Measurements from ENCODE around the gene DHX30.
"Not testable (repeated sequence)": the region's sequence is repeated elsewhere in the genome, so short reads cannot be mapped to it uniquely, and the experiment has no call there.

The DHX30 gene

DNA sequence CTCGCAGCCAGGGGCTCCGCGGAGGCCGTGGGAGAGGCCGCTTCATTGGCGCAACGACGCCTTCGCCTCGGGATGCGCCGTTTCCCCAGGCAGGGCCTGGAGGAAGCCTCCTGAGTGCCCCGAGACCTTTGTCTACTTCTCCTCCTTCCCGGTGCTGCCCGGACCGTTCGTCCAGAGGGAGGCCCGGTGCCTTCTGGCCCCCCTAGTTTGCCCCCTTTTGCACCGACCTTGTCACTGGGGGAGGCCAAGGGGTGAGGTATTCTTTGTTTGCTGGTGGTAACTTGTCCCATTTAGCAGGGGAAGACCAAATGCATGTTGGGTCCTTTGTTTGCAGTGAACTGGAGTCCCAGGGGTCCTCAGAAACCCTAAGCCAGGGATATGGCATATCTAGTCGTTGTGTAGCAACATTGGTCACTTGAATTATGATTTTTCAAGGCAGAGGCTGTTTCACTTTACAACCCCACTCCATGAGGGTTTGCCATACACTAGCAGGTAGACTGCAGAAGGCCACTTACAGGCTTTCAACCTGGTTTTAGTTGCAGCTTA is 615 bp downstream of the DHX30 start:
- no peak for DNase-seq (ENCODE audit: low spot score)

DNA sequence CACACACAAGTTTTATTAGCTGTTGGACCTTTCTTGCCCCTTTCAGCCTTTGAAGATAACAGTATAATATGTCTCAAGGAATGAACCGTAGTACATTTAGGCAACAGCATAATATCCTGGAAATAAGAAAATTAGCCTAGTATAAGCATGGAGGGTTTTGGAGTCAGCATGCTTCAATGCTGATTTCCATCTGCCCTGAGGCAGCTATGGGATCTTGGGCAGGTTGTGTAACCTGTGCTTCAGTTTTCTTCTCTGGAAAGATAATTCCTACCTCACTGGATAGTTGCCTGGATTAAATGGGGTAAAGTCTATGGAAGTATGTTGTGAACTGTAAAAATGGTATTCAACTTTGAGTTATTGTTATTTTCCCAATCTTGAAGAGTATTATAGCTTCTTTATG is 1.6 kb downstream of the DHX30 start:
- no peak for DNase-seq (ENCODE audit: low spot score)

DNA sequence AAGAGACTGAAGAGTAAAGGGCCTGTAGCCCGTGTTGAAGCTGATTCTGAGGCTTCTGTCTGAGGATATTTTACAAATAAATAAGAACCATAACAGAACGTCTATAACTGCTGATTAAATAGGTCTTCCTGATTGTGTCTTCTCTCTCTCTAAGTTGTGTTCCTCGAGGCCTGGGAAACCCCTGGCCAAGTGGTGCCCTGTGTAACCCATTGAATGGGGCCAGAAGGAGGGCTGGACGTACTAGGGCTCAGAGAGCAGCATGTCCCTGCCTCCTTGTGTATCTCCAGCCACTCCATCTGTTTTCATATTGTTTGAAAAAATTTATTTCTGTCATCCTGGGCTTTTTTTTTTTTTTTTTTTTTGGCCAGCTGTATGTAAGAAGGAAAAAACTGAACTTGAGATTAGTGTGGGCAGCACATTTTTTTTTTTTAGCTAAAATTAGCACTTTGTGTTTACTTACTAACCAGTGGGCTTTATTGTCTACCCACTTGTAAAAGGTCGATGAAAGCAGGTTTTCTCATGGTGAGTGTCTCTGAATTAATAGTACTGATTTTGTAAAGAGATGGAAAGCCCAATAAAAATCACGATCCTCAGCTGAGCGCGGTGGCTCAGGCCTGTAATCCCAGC is 10.7 kb downstream of the DHX30 start:
- DNase-seq (ENCODE audit: low spot score) = no peak

DNA sequence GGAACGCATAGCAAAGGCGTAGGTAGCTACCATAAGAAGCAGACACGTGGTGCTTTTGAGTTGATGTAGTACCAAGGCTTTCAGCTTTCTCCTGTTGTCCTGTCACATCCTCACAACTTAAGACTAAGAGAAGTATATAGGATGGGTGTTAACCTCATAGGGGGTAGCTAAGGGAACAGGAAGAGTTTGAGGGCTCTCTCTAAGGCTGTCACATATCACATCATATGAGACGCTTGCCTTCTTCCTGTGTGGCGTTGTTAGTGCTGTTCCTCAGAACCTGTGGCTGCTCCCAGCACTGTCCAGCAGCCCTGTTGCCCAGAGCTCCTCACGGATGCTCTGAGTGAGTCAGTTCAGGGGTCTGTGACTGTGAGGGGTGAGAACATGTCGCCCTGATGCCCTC is 14.7 kb downstream of the DHX30 start:
- DNase-seq (ENCODE audit: low spot score) = no peak

DNA sequence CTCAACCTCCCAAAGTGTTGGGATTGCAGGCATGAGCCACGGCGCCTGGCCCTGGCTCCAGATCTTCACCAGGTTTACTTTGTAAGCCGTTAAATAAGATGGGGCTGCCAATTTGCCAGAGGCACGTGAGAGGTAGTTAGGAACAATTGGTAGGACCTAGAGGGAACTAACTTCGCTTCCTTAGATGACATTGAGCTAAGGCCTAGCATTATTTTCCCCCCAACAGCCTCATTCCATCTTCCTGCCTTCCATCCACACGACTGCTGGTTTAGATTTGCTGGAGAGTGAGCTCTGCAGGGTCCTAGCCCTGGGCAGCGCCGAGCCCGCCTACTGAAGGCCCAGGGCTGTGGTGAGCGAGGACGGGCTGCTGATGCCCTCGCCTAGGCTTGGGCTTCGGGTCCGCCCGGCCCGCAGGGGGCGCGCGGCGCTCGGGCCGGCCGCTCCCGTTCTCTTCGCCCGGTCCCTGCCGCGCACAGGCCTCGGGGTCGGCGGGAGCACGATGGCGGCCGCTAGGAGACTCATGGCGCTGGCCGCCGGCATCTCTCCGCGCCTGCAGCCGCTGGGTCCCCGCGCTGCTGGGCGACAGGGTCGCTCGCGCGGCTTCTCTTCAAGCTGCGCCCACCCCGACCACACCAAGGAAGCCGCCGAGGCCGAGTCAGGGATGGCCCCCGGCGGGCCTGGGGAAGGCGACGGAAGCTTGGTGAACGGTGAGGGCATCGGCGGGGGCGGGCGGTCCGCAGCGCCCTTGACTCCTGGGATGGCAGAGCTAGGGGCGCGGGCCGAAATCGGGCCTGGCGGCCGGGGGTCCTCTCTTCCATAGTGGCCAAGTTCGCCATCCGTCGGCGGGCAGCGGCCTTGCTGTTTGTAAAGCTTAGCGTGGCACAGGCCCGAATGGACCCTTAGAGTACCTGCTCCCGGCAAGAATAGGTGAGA is 21.9 kb downstream of the DHX30 start:
- peak; percentile 84 for DNase-seq (ENCODE audit: low spot score)

DNA sequence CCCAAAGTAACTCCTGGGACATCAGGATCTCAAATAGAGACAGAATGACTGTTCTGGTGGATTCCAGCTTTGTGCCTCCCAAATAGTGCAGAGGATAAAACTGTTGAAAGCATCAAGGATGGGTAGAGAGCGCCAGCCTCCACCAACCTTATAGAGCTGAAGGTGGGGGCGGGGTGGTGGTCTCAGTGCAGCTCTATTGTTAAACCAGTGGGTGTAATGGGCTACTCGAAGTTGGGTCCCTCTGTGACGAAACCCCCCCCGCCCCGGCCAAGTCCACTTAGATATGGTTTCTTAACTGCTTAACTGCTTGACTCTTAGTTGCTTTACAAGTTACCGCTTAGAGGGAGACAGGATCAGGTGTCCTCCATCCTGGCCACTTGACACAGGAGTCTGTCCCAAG is 22.7 kb downstream of the DHX30 start:
- DNase-seq (ENCODE audit: low spot score) = no peak

DNA sequence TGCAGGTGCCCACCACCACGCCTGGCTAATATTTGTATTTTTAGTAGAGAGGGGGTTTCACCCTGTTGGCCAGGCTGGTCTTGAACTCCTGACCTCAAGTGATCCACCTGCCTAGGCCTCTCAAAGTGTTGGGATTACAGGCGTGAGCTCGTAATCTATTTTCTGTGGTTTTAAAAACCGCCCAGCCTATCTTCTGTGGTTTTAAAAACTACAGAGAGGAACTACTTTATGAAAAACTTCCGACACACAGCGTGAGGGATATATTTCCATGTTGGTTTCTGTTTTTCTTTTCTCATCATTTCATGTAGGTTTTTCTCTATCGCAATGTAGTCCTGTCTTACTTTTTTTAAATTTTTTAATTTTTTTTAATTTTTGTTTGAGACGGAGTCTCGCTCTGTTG is 26.5 kb downstream of the DHX30 start:
- DNase-seq (ENCODE audit: low spot score) = not testable (repeated sequence)

DNA sequence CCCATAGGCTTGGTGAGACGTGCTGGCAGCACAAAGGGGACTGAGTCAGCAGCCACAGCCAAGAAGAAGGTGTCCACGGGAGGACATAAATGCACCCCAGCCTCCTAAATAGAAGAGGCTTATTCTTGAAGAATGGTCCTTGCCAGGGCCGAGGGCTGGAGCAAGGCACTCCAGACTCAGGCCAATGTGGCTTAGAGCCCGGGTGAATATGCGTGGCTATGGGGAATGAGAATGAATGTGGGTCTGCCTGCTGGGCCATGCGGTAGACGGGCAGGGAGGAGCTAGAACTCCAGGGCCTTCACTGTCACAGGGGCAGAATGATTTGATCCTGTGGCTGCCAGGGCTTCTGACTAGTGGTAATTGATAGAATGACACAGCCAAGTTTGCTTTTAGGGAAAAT is 34.0 kb downstream of the DHX30 start:
- peak; percentile 74 for DNase-seq (ENCODE audit: low spot score)

DNA sequence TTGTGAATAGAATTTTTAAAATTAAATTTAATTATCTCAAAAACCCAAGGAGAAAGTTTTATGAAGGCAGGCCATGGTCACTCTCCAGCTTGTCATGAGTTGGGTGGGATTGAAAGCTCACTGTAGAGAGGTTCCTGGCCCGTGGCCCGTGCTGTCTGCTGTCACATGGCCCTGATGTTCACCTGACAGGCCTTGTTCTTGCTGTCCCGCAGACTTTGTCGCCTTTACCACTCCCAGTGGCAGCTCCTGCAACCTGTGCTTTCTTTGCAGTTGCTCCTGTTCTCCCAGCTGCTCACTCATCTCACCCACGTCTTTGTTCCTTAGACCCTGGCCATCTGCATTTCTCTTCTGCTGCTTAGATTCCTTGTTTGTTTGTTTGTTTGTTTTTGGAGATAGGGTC is 35.6 kb downstream of the DHX30 start:
- no peak for DNase-seq (ENCODE audit: low spot score)

DNA sequence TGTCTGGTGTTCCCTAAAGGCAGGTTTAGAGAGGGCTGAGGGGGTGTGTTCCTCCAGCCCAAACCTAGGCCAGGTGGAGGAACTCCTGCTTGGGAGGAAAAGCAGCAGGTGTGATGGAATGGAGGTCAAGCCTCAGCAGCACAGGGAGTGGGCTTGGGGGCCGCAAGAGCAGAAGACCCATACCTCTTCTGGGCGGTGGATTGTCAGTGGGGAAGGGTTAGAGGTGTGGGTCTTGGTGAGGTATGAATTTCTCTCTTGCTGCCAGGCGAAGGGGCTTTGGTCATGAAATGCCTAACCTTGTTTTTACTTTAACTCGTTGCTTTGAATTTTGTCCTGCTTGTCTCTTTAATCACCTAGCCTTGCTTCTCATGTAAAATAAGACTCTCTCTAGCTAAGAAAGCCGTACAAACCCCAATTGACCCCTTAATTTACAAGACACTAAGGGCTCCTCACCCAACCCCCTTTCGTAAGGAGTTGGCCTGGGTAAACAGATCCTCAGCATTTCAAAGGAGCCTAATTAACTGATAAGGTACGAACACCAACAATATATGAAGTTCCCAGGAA is 38.9 kb downstream of the DHX30 start:
- no peak for DNase-seq (ENCODE audit: low spot score)

DNA sequence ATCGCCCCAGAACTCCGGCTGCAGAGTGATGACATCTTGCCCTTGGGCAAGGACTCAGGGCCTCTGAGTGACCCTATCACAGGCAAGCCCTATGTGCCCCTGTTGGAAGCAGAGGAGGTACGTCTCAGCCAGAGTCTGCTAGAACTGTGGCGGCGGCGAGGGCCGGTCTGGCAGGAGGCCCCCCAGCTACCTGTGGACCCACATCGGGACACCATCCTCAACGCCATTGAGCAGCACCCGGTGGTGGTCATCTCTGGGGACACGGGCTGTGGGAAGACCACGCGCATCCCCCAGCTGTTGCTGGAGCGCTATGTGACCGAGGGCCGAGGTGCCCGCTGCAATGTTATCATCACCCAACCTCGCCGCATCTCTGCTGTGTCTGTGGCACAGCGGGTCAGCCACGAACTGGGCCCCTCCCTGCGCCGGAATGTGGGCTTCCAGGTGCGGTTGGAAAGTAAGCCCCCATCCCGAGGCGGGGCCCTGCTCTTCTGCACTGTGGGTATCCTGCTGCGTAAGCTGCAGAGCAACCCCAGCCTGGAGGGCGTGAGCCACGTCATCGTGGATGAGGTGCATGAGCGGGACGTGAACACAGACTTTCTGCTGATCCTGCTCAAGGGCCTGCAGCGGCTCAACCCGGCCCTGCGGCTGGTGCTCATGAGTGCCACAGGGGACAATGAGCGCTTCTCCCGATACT is 43.4 kb downstream of the DHX30 start:
- DNase-seq (ENCODE audit: low spot score) = no peak

DNA sequence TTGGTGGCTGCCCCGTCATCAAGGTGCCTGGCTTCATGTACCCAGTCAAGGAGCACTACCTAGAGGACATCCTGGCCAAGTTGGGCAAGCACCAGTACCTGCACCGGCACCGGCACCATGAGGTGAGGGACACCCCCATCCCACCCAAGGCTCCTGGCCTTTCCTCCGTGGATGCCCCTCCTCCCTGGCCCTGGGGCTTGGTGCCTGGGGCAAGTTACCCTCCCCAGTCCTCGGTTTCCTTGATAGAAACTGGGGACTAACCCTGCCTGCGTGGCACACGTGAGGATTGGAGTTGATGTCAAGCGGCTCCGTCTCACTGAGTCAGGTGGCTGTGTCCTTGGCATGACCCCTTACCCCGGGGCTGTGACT is 43.9 kb downstream of the DHX30 start:
- DNase-seq (ENCODE audit: low spot score) = no peak

DNA sequence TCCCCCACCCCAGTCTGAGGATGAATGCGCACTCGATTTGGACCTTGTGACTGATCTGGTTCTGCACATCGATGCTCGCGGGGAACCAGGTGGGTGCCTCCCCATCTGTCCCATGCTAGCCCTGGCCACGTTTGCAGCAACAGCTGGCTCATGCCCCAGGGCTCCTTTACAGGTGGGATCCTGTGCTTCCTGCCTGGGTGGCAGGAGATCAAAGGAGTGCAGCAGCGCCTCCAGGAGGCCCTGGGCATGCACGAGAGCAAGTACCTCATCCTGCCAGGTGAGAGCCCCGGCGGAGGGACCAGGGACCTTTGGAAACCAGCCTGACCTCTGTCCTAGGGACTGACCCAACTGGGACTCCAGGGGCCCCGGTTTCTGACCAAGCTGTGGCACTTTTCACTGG is 44.3 kb downstream of the DHX30 start:
- DNase-seq (ENCODE audit: low spot score) = no peak

DNA sequence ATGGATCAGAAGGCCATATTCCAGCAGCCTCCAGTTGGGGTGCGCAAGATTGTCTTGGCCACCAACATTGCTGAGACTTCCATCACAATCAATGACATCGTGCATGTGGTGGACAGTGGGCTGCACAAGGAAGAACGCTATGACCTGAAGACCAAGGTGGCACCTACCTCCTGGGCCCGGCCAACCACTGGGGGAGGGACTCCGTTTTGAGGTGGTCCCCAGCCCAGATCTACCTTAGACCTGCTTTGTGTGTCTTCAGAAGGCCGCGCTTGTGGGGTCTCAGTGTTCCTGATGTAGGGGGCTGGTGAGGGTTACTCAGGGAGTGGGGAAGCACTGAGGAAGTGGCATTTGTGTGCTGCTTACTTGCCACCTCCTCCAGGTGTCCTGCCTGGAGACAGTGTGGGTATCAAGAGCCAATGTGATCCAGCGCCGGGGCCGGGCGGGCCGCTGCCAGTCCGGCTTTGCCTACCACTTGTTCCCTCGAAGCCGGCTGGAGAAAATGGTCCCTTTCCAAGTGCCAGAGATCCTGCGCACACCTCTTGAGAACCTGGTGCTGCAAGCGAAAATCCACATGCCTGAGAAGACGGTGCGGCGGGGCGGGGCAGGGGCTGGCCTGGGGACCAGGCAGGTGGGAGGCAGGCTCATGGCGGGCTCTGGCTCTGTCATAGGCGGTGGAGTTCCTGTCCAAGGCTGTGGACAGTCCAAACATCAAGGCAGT is 45.0 kb downstream of the DHX30 start:
- DNase-seq (ENCODE audit: low spot score) = no peak

DNA sequence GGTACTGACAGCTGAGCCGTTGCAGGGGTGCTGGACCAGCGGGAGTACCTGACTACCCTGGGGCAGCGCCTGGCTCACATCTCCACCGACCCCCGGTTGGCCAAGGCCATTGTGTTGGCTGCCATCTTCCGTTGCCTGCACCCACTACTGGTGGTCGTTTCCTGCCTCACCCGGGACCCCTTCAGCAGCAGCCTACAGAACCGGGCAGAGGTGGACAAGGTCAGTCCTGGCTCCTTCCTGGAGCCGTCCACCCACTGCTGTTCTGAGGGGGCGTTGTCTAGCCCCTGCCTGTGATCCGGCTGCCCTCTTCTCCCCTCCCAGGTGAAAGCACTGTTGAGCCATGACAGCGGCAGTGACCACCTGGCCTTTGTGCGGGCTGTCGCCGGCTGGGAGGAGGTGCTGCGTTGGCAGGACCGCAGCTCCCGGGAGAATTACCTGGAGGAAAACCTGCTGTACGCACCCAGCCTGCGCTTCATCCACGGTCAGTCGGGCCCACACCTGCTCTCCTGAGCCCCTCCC is 45.7 kb downstream of the DHX30 start:
- DNase-seq (ENCODE audit: low spot score) = no peak

DNA sequence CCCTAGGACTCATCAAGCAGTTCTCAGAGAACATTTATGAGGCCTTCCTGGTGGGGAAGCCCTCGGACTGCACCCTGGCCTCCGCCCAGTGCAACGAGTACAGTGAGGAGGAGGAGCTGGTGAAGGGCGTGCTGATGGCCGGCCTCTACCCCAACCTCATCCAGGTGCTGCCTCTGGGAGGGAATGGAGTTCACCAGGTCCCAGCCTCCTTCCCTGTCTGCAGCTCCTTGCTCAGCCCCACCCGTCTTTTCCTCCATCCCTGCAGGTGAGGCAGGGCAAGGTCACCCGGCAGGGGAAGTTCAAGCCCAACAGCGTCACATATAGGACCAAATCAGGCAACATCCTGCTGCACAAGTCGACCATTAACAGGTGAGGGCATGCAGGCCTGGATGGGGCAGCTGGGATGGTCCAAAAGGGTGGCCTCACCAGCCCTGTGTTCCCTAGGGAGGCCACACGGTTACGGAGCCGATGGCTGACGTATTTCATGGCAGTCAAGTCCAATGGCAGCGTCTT is 46.3 kb downstream of the DHX30 start:
- no peak for DNase-seq (ENCODE audit: low spot score)

DNA sequence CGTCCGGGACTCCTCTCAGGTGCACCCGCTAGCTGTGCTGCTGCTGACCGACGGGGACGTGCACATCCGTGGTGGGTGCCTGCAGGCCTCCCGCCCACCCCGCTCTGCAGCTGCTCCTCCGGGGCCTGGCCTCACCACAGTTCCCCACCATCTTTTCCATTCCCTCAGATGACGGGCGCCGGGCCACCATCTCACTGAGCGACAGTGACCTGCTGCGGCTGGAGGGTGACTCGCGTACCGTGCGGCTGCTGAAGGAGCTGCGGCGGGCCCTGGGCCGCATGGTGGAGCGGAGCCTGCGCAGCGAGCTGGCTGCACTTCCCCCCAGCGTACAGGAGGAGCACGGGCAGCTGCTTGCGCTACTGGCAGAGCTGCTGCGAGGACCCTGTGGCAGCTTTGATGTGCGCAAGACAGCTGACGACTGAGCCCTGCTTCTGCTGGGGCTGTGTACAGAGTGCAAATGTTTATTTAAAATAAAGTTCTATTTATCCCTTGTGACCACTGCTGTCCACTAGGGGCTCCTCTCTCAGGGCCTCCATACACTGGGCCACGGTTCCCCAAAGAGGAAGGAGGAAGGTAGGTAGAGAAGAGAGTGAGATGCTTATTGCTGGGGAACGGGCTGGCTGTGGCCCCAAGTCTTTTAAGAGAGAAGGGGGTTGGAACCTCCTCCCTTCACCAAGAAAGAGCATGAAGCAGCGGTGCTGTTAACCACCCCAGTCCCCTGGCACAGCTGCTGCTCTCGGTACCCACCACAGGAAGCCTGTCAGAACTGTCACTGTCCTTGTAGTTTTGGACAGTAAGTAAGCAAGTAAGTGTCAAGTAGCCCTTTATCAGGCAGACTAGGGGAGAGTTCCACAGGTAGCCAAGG is 47.0 kb downstream of the DHX30 start:
- no peak for DNase-seq (ENCODE audit: low spot score)

DNA sequence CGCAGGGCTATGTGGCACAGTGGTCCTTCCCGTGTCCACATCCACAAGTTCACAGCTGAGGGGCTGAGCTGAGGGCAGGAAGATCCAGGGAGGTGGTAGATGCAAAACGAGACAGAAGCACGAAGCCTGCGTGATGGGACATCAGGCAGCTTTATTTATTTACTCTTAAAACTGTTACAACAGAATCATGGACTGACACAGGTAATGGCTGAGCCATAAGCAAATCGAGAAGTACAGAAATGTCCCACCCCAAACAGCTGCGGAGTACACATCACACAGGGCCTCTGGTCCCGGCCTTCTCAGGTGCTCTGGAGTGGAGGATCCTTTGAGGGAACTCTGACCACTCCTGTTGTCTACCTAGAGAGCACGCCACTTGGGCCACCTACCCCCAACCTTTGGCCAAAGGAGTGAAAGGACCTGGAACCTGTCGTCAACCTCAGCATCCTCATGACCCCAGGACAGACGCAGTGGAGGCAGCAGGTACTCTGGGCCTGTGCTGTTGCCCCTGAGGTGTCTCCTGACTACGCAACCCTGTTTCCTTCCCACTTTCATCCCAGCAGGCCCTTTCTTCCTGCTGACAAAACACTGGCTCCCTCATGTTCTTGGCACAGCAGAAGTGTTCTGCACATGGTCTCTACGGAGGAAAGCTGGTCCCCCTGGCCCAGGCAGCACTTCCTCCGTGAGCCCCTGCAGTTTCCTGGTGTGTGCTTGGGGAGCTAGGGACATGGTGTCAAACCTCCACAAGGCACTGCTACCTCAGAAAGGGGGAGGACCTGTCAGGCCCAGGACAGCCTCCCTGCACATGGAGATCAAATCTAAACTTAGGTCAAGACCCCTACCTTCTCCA is 47.8 kb downstream of the DHX30 start:
- no peak for DNase-seq (ENCODE audit: low spot score)

DNA sequence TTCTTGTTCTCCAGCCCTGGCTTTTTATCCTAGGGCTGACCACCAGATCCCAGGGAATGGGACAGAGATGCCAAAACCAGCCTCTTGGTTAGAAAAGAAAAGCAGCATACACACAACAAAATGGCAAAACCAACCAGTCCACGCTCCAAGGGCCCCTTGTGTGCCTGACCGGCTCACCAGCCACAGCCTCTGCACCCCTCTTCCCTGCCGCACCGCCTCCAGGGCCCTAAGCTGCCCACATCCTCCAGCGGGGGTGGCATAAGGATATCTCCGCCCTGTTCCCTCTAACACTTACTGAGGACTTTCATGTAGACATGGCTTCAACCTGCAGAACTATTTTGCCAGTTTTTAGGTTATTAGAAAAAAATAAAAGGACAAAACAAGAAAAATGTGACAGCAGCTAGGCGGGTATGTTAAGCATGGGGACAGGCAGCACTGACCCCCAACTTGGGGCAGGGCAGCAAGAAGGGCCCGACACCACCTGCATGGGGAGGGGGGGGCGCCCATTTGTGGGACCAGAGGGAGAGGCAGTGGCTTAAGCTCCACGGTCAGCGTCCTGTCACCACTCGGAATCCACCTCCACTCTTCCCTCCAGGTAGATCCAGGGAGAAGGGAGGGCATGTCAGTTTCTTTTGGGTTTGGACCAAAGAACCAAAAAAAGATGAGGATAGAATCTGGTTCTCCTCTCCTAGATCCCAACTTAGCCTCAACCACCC is 49.1 kb downstream of the DHX30 start:
- DNase-seq (ENCODE audit: low spot score) = no peak

All from Ammon's horn (tissue), 1 donor.